GM04504 (cell line): ENCODE results near the gene KLRD1.
"Not testable (repeated sequence)": the region's sequence is repeated elsewhere in the genome, so short reads cannot be mapped to it uniquely, and the experiment has no call there.

ENCODE experiments used
- DNase-seq: peaks from one replicate; pipeline ENCODE4 v3.0.0-alpha.2; 2012; ENCODE audit warnings: low read depth

KLRD1 gene

DNA sequence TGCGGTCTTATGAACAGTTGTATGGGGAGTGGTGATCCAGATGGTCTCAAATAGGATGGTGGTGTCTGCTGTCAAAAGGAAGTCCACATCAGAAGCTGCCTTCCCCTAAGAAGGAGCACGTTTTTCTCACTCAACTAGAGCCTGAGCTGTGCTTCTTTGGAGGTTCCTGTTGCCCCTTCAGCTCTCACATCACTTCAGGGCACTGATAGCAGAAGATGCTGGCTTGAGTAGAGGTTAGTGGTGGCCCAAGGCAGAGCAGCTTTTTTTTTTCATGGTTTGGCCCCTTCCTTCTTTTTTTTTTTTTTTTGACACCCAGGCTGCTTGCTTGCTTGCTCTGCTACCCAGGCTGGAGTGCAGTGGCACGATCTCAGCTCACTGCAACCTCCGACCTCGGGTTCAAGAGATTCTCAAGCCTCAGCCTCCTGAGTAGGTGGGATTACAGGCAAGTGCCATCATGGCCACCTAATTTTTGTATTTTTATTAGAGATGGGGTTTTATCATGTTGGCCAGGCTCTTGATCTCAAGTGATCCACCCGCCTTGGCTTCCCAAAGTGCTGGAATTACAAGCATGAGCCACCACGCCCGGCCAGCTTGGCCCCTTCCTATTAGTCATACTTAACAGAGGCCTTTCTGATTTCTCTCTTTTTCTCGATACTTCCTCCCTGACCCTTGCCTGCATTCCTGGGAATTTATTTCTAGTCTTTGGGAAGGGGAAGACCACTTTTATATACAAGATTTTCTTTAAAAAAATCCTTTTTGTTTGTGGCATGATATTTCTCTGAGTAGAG lies 31.6 kb downstream of the KLRD1 start:
- no peak for DNase-seq

DNA sequence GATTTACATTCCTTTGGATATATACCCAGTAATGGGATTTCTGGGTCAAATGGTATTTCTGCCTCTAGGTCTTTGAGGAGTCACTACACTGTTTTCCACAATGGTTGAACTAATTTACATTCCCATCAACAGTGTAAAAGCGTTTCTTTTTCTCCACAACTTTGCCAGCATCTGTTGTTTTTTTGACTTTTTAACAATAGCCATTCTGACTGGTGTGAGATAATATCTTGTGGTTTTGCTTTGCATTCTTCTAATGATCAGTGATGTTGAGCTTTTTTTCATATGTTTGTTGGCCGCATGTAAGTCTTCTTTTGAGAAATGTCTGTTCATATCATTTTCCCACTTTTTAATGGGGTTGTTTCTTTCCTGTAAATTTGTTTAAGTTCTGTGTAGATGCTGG lies 33.3 kb downstream of the KLRD1 start:
- DNase-seq: not testable (repeated sequence)

DNA sequence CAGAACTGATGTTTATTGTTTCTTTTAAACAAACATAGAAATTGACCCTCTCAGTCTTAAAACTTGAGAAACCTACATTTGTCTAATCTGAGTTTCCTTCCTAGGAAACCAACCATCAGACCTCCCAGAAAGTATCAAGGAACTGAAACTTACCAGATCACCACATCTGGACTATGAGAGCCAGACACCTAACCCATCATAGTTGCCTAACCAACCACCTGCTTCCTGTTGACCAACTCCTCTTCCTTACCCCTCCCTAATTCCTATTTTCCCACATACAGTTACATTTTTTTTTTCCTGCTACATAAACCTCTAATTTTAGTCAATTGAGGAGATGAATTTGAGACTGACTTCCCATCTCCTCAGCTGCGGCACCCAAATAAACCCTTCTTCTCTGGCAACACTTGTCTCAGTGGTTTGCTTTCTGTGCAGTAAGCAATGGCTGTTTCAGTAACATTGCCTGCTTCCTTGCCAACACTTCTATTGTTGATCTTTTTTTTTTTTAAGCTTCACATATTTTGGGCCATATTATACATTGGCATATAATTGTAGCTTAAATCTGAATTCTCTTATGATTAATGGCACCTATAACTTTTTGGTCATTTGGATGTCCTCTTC lies 34.3 kb downstream of the KLRD1 start:
- DNase-seq: no peak

DNA sequence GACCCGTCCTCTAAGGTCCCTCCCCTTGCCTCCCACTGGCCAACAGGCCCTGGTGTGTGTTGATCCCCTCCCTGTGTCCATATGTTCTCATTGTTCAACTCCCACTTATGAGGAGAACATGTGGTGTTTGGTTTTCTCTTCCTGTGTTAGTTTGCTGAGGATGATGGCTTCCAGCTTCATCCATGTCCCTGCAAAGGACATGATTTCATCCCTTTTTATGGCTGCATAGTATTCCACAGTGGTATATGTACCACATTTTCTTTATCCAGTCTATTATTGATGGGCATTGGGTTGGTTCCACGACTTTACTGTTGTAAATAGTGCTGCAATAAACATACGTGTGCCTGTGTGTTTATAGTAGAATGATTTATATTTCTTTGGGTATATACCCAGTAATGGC lies 43.8 kb downstream of the KLRD1 start:
- DNase-seq: not testable (repeated sequence)

DNA sequence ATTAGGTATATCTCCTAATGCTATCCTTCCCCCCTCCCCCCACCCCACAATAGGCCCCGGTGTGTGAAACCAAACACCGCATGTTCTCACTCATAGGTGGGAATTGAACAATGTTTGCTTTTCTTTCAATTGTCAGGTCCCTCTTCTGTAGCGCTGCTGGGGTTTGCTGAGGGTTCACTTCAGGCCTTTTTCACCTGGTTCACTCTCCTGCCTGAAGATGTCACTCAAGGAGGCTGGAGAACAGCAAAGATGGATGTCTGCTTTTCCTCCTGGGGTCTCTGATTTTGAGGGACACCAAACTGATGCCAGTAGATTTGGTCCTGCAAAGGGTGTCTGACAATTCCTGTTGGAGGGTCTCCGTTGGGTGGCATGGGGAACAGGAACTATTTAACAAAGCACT lies 46.4 kb downstream of the KLRD1 start:
- DNase-seq: no peak

DNA sequence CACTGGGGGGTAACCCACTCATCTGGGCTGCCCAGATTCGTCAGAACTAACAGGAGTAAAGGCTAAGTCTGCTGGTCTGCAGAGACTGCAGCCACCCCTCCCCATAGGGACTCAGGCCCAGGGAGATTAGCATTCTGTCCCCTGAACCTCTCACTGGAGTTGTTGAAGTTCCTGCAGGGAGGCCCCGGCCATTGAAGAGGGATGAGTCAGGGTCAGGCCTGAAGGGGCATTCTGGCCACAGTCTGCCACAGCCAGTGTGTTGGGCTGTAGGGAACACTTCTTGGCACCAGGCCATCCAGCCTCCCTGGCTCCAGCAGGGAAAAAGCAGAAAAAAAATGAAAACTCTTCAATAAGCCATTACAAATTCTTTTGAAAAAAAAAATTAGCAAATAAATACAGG lies 46.8 kb downstream of the KLRD1 start:
- DNase-seq: no peak

DNA sequence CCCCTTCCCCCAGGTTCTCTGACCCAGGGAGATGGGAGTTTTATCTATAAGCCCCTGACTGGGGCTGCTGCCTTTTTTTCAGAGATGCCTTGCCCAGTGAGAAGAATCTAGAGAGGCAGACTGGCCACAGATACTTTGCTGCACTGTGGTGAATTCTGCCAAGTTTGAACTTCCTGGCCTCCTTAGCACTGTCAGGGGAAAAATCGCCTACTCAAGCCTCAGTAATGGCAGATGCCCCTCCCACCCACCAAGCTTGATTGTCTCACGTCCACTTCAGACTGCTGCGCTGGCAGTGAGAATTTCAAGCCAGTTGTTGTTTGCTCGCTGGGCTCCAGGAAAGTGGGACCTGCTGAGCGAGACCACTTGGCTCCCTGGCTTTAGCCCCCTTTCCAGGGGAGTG lies 50.5 kb downstream of the KLRD1 start:
- DNase-seq: no peak

DNA sequence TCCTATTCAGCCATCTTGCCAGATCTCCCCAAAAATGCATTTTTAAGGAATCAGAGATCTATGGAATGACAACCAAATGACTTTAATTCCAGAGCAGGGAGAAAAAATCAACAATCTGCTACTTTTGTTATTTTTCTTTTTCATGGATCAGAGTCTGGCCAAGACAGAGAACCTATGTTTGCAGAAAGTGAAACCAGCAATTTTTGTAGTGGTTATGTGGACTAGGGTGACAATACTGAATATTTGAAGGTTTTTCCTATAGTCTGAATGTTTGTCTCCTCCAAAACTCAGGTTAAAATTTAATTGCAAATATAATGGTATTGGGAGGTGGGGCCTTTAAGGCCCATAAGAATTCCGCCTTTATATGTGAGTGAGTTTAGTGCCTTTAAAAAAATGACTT lies 51.3 kb downstream of the KLRD1 start:
- no peak for DNase-seq

DNA sequence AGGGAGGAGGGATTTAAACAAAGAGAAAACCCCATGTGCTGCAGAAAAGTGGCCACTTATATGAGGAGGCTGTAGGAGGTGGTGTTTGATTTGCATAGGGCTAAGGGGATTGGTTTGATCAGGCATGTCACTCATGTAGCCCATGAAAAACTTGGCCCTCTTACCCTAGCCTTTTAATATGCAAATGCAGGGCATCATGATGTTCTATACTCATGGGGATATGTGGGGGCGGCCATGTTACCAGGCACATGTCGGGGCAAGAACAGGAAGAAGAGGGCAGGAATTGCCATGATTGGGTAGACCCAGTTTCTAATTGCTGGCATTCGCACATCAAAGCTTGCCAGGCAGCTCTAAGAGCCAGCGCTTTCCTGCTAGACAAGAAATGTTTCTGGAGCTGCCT lies 53.4 kb downstream of the KLRD1 start:
- DNase-seq: no peak

DNA sequence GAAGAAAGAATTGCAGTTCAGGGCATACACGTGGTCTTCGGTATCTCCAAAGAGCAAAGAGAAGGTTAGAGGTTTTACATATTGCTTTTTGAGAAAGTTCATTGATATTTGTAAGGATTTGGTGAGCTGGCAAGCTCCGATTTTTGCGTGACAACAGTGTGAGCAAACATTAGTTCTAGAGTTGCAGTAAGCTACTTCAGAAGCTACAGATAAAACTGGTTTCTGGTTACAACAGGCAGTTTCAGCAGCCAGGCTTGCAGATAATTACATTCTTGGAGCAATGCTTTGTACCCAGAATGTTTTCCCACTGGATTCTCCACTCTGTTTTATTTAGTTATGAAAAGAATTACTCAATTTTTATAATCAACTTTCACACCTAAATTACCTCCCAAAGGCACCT lies 54.0 kb downstream of the KLRD1 start:
- no peak for DNase-seq

DNA sequence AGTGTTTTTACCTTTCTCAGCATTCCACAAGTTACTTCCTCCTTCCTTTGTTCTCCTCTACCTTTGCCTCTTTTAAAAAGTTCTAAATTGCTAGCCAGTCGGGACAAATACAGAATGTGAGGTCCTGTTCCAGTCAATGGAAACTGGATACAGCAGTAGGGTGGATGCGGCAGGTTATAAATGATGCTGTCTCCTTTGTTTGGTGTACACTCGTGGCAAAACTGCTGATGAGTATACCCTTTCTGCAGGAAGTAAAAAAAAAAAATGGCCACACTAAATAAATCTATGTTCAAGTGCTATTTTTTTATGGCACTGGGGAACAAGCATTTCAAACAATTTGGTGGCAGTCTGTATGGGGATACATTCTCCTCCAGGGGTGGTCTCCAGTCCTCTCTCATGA lies 54.7 kb downstream of the KLRD1 start:
- DNase-seq: no peak

DNA sequence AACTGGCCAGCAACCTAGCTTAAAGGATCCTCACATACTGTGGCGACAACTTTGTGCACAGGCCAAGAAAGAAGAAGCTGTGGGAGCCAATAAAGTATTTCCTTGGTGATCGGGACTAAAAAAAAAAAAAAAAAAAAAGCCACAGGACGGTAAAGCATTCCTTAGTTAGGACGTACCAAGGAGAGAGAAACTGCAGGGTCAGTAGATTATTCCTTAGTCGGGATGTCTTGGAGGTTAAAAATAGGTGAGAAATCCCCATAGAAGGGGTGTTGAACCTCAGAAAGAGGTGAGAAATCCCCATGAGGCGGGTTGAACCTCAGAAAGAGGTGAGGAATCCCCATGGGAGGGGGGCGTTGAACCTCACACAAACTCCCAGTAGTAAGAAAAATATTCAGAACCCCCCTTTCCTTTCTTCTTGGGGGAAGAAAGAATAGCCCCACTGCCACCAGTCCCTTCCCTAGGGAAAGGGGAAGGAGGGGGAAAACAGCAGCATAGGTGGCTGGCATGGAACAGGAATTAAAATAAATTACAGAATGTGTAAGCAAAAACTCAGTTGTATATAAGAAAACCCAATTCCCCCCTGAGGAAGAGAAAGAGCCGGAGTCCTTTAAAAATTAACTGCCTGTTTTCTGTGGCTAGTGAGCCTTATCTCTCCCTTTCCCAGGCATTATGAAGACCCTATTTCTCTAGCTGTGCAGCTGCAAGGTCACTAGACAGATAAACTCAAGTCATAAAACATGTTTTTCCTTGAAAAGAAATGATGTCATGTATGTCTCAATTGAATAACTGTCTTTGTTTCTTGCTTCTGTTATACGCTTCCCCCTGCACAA lies 55.4 kb downstream of the KLRD1 start:
- DNase-seq: no peak

DNA sequence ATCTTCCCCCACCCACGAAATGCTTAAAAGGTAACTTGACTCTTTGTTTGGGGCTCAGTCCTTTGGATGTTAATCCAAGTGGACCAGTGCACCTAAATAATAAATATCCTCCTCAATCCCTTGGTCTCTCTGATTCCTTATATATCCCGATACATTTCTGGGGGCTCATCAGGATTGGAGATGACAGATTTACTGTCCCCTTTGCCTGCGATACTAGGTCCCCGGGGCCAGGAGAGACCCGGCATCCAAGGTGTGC lies 55.9 kb downstream of the KLRD1 start:
- no peak for DNase-seq

DNA sequence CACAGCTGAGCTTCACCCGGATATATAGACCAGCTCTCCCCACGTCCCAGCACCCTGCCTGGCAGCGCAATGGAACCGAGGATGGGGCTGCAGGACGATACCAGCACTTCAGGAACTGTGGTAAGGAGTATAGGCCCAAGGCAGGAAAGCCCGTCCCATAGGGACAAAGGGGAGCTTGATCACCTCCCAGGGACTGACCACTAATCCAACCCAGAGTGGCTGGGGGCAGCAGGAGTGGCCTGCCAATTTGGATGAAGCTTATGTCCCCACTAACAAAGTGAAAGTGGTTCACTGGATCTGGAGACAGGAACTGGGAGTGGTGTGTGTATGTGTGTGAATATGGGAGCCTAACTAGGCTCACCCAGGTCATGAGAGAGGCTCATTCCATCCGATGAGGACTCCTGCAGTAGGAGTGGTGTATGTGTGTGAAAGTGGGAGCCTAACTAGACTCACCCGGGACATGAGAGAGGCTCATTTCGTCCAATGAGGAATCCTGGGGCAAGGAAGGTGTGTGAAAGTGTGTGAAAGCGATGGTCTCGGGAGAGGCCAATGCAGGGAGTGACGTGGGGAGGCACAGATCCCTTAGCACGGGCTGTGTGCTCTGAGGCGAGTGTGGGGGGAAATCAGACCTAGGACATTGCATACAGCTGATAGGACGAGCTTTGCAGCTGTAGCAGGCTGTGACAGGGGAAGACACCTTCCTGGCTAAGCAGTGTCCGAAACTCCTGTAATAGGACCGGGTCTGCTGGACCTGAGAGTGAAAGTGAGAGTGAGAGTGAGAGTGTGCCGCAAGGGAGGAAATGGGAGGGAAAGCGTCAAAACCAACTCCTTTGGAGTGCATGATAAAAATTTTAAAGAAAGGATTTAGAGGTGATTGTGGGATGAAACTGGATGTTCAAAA lies 56.5 kb downstream of the KLRD1 start:
- peak; percentile 17 for DNase-seq

DNA sequence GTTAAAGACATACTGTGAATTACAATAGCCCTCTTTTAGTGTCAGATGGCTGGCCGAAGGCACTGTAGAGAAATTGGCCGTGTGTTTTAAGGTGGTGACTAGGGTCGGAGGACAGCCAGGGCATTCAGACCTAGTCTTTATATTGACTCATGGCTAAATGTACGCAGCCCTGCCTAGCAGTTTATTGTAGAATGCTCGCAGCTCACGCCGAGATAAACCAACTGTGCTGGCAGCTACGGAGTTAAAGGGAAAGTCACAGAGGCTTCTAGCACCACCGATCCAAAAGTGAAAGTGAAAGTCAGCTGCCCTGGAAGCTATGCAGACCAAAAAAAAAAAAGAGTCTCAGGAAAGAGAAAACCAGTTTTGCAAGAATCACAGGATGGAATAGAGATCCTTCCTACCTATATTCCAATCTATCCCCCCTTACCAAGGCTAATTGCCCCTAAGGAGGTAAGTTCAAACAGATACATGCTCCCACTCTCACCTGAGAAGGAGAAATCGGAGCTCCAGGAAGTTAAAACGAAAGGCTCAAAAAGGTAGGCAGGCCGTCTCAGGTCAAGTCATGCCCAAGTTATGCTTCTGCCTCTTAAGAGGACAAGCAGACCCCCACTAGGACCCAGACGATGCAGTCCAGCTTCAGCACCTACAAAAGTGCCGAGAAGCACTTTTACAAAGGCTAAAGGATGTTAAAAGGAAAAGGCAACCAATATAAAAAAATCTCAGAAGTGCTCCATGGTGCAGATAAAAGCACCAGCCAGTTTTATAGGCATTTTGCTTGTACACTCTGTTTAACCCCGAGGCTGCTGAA lies 57.3 kb downstream of the KLRD1 start:
- DNase-seq: peak; percentile 58

DNA sequence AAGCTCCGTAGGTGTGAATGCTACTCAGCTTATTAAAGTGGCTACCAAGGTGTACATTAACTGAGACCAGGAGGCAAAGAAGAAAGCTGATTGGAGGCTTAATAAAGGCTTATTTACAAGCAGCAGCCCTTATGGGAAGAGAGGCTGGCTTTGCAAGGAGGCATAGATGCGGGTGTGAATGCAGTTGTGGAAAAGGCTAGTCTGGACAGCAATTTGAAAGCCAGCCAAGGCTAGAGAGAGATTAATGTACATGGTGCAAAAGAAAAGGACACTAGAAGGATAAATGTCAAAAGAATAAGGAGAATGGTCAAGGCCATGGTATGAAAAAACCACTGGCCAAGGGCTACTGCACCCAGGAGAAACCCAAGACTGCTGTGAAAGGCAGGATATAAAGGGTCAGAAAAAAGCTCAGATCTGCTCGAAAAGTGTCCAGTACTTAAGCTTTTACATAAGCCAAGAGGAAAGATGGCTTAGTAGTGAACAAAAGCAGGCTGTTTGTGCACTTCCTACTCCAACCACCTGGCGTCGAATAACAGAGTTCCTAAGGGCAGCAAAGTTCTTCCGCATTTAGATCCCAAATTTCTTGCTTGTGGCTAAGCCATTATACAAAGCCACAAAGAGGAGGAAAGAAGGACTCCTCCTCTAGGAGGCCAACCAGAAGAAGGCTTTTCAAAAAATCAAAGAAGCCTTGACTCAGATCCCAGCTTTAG lies 58.2 kb downstream of the KLRD1 start:
- DNase-seq: no peak

DNA sequence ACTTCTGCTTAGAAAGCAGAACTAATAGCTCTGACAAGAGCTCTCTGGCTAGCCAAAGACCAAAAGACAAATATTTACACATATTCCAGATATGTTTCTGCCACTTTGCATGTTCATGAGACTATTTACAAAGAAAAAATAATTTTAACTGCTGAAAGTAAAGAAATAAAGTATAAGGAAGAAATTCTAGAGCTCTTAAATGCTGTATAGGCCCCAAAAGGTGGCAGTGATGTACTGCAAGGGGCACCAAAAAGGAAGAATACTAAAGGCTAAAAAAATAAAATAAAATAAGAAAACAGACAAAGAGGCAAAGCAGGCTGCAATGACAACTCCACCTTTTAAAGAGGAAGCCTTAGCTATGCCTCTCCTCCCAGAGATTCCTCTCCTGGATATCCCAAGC lies 59.2 kb downstream of the KLRD1 start:
- DNase-seq: no peak

DNA sequence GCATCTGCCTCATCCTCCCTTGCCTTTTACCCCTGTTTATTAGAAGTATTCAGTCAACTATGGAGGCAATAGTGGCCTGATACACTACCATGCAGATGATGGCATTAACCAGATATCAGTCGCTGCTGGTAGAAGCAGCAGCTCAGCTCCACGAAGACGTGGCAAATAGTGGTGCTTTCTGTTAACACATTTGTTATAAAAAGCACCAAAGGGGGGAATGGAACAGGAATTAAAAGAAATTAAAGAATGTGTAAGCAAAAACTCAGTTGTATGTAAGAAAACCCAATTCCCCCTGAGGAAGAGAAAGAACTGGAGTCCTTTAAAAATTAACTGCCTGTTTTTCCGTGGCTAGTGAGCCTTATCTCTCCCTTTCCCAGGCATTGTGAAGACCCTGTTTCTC lies 60.0 kb downstream of the KLRD1 start:
- not testable (repeated sequence) for DNase-seq

DNA sequence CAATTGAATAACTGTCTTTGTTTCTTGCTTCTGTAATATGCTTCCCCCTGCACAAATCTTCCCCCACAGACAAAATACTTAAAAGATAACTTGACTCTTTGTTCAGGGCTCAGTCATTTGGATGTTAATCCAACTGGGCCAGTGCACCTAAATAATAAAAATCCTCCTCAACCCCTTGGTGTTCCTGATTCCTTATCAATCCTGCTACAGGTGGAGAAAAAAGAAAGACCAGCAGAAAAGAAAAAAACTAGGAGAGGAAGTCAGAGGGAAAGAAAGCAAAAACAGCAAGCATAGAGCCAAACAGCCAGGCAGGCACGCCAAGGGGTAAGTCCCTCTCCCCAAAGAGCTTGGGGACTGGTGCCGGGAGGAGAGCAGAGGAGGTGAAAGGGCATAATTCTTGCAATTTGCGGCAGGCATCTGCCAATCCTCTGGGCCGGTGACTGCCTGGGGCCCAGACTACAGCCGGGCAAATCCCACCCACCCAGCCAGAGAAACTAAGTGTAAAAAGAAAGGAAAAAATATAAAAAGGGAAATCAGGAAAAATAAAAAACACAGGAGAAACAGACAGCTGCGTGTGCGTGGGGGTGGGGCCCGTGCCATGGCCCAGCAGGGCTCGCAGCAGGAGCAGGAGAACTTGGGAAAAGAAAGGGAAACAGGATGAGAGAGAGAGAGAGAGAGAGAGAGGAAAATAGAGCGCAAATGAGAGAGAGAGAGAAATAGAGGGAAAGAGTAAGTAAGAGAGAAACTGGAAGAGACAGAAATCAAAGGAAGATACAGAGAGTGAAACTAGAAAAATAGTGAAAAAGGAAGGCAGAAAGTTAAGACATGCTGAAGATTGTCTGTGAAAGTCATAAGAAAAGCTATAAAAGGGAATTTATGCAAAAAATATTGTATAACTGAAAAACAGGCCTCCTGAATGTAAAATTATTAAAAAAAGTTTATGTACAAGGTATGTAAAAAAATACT lies 60.8 kb downstream of the KLRD1 start:
- no peak for DNase-seq
